ENCODE measurements around the gene POLRMT.
"Not testable (repeated sequence)": the region's sequence is repeated elsewhere in the genome, so short reads cannot be mapped to it uniquely, and the experiment has no call there.

The POLRMT gene

DNA sequence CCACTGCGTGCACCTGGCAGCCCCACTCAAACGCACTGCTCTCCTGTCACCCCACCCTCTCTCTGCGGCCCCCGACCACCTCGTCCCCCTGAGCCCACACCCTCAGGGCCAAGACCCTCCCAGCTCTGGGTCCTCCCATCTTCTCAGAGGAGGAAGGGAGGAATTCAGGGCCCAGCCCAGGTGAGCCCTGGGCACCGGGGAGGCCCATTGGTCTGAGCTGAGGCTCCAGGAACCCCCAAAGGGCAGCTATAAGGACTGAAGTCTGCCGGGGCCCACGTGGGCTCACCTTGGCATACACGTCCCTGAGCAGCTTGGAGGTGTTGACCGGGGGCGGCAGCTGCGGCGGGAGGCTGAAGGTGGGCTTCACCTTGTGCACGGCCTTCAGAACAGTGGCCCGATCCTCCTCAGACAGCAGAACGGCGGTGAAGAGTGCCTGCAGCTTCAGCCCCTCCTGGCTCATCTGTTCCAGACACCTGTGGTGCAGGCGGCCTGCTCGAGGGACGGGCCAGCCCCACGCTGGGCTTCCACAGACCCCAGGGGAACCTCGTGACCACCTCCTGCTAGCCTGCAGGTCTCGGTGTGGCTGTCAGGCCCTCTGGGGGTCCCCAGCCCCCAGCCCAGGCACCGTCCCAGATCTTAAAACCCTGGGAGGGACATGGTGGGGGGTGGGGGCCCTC lies 8.8 kb downstream of the POLRMT start:
- DNase-seq, result no peak

DNA sequence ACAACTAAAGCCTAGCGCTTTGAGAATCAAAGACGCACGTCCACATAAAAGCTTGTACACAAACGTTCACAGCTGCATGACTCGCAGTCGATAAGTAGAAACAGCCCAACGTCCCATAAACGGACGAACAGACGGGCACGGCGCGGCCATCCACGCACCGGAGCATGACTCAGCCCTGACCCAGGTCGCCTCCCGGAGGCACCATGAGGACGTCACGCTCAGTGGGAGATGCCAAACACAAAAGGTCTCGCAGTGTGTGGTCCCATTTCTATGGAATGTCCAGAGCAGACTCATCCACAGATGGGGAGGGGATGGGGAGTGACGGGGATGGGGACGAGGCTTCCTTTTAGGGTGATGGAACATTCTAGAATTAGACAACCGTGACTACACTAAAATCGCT lies 9.4 kb downstream of the POLRMT start:
- peak; percentile 92 for DNase-seq

DNA sequence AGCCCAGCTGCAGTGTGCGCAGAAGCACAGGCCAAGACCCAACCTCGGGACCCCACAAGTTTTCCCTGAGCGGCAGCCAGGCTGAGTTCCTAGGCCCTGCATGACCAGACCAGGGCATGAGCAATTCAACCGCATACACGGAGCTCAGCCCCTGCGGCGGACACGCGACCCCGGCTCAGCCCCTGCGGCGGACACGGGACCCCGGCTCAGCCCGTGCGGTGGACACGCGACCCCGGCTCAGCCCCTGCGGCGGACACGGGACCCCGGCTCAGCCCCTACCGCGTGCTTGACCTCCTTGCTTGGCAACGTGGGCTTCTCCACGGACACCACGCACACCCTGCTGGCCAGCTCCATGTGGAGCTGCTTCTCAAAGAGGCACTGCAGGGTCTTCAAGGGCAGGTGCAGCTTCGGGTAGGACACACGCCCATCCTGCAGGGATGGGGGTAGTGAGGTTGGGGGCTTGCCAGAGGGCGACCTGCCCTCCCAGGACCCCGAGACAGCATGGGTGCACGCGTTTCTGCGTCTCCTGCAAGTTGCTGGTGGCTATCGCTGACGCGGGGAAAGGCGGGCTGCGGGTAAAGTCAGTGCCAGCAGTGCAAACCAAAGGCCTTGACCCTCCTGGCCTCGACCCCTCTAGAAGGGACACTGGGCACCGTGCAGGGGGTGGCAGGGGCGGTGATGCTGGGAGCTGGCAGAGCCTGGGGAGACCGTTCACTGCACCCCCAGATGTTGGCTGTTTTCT lies 10.0 kb downstream of the POLRMT start:
- no peak for DNase-seq

DNA sequence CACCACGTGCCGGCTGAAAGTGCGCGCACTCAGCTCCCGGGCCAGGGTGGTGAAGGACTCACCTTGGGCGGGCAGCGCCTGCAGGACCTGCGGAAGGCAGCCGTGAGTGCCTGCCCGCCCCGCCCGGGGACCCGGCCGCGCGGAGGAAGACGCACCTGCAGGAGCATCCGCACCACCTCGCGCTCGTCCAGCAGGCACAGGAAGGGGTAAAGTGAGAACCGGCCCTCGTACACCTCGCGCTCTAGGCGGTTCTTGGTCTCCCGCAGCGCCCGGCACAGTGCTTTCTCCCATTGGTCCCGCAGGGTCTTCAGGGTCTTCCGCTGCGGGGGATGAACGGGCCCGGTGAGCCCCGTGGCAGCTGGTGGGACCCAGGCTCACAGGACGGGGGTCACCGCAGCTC lies 10.7 kb downstream of the POLRMT start:
- DNase-seq, result no peak

DNA sequence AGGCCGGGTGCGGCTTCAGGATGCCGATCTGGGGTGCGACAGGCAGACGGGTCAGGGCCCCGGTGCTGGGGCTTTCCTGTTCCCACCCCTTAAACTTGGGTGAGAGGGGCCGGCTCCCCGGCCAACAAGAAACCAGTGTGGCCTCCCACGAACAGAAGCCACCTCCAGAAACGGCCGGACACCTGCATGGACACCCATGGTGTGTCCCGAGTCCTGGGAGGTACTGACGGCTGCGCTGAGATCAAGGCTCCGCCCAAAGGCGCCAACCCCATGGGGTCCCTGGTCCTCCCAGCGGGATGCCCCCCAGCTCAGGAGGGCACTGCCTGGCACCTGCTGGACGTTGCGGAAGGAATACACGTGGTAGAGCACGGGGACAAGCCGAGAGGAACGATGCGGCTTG lies 11.5 kb downstream of the POLRMT start:
- no peak for DNase-seq

DNA sequence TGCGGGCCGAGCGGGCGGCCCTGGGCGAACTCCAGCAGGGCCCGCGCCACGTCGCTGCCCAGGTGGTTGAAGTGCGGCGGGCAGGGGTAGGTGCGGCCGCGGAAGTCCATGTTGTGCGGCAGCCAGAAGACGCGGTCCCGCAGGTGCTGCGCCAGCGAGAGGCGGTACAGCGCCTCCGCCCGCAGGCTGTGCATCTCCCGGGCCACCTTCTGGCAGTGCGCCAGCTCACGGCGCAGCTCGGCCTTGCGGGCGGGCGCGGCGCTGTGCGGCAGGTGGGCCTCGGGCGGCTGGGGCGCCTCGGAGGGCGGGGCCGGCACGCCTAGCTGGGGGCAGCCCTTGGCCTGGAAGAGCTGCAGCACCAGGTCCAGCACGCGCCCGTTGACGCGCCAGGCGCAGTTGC lies 12.1 kb downstream of the POLRMT start:
- DNase-seq, result not testable (repeated sequence)

DNA sequence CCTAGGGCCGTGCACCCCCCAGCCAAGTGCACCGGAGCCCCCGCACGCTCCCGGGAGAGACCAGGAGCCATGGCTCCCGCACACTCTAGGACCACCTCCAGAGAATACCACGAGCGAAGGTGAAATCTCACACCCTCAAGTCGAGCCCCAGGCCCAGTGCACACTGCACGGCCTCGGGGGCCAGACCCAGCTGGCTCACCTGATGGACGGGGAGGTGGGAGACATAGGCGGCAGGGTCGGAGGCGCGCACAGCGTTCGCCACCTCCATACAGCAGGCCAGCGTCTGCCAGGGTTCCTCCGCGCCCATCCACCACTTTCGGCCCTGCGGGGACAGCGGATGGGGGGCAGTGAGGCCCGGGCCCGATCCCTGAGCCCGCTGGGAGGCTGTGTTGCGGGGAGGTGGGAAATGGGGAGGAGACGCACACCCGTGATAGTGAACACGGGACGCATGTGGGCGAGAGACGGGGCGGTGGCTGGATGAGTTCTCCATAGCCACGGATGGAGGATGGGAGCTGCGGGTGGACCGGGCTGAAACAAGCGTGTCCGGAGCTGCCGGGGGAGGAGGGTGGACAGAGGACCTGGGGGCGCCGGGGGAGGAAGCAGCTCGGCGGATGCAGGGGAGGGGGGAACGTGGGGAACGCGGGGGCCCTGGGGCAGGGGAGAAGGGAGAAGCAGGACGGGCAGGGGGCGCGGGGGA lies 13.0 kb downstream of the POLRMT start:
- no peak for DNase-seq

DNA sequence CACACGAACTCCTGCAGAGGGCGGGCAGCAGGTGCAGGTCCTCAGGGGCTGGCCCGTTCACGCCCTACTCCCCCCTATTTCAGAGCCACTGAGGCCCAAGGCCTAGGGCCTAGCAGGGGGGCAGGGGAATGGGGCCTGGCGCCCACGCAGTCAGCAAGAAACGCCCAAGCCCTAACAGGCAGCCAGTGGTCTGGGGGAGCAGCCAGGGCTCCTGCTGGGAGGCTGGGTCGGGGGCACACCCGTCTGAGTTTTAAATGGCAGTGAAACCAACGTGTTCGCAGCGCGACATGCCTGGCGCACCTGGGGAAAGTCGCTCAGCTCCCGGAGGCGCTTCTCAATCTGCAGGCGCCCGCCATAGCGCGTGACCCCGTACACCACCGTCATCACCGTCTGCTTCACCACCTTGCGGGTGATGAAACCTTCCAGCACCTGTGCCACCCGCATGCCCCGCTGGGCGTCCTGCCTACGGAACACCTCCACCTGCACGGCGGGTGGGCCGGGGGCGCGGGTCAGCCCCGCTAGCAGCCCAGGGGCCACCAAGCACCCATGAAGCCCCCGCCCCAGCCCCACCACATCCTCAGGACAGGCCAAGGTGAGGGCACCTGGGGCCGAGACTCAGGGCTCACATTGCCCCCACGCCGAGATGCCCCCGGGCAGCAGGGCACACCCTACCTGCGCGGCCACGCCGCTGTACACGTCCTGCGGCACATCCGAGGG lies 13.9 kb downstream of the POLRMT start:
- no peak for DNase-seq

DNA sequence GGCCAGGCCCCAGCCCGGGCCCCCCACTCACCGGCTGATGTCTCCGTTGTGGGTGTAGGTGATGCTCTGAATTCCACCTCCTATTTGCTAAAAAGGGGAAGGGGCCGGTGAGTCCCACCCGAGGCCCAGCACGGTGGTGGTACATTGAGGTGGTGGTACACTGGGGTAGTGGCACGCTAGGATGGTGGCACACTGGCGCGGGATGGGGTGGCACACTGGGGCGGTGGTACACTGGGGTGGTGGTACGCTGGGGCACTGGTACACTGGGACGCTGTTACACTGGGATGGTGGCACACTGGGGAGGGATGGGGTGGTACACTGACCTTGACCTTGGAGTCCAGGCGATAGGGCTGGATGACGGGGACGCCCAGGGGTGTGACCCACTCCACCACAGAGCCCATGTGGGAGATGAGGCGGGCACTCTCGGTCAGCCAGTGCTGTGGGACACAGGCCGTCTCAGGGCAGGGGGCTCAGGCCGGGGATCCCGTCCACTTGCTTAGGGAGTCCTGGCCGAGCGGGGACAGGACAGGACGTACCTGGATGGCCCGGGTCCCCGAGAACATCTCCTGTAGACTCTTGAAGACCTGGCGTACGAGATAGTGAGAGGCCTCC lies 14.6 kb downstream of the POLRMT start:
- no peak for DNase-seq

DNA sequence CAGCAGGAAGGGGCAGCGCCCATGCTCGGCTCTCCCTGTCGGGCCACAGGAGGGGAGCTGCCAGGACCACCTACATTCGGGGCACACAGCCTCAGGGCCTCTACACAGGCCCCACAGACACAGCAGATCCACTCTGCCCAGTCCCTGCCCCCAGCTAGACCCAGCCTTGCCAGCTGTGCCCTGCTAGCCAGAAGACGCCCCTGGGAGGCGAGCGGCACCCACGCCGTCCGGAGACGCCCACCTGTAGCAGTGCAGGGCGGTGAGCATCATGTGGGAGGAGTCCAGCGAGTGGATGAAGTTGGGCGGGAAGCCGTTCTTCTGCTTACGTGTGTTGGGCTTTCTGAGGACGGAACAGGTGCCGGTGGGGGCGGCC lies 15.1 kb downstream of the POLRMT start:
- no peak for DNase-seq

DNA sequence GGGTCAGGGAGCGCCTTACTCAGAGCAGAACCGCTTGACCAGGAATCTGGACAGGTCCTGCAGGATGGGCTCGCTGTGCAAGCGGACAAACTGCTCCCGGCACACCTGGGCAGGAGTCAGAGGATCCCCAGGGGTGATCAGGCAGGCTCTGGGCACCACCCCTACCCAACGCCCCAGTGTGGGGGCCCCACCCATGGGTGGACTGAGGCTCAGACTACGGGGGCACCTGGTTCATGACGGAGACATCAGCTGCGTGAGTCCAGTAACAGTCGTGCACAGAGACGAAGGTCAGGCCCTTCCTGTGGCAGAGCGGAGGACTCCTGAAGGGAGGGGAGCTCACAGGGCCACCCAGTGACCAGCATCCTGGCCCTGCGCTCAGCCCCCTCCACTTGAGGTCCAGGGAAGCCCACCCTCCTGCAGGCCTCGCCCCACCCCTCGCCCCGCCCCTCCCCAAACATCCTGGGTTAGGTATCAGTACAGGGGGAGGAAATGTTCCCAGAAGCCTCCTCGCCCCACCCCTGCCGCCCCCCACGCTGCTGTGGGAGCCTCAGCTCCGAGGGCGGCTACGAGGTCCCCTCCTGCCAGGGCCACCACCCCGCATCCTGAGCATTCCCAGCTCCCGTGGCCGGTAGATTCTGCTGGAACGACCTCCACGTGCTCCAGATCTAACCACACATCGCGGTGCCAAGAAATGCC lies 15.6 kb downstream of the POLRMT start:
- DNase-seq, result no peak

DNA sequence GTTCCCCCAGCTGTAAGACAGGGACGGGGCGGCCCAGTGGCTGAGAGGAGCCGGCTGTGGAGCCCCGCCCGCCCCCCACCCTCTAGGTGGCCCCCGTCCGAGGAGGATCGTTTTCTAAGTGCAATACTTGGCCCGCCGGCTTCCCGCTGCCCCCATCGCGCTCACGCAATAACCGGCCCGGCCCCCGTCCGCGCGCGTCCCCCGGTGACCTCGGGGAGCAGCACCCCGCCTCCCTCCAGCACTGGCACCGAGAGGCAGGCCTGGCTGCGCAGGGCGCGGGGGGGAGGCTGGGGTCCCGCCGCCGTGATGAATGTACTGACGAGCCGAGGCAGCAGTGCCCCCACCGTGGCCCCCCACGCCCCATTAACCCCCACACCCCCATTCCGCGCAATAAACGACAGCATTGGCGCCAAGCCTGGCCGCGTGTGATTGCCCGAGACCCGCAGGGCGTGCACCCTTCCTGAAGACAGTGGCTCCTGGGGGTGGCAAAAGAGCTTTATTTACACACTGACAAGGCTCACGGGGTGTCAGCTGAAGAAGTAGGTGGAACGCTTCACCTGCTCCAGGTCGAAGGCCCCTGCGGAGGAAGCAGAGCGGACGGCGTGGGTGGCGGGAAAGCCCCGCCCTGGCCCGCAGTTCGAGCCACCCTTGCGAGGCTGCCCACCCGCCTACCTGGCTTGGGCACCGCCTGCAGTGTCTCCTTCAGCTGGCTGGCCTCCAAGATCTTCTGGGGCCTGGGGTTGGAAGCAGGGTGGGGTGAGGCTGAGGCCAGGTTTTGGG lies 16.4 kb downstream of the POLRMT start:
- DNase-seq, result no peak

DNA sequence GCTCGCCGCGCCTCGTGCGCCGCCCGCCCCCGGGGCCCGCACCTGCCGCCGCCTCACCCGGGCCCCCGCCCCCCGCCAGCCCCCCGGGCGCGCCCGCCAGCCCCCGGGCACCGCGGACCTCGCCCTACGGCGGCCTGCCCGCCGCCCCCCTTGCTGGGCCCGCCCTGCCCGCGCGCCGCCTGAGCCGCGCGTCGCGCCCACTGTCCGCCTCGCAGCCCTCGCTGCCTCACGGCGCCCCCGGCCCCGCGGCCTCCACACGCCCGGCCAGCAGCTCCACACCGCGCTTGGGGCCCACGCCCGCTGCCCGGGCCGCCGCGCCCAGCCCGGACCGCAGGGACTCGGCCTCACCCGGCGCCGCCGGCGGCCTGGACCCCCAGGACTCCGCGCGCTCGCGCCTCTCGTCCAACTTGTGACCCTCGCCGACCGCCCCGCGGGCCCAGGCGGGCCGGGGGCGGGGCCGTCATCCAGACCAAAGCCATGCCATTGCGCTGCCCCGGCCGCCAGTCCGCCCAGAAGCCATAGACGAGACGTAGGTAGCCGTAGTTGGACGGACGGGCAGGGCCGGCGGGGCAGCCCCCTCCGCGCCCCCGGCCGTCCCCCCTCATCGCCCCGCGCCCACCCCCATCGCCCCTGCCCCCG lies 17.2 kb downstream of the POLRMT start:
- no peak for DNase-seq

DNA sequence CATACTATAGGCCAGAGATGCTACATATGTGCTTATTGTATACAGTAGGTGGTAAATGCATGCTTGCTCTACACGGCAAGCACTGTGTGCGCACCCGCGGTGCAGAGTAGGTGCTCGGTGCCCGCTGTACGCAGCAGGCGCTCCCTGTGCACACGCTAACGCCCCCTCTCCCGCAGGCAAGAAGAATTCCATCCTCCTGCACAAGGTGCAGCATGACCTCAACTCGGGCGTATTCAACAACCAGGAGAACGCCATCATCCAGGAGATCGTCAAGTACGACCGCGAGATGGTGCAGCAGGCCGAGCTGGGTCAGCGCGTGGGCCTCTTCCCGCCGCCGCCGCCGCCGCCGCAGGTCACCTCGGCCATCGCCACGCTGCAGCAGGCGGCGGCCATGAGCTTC lies 17.7 kb downstream of the POLRMT start:
- no peak for DNase-seq

DNA sequence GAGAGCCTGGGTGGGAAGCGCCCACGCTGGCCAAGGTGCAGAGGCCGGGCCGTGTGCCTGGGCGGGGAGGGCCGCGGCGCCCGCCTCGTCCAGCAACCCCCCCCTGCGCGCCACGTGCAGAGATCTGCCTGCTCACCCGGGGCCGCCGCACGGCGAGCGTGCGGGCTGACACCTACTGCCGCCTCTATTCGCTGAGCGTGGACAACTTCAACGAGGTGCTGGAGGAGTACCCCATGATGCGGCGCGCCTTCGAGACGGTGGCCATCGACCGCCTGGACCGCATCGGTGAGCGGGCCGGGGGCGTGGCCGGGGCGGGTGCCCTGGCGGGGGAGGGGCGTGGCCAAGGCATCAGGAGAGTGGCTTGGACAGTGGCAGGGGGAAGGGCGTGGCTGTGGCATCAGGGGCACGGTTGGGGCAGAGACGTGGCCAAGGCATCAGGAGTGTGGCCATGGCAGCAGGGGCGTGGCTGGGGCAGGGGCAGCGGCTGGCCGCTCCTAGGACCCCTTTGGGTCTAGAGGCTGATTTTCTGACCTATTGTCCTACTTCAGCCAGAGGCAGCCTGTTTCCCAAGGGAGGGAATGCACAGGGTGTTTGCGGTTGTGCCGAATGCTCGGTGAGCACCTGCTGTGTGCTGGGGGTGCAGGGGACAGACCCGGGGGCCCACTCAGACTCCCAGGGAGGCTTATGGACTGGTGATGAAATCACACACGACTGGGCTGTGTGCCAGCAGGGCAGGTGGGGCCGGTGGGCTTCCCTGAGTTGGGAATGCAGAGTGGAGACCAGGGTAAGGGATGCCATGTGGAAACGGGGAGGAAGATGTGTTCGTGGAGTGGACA lies 19.4 kb downstream of the POLRMT start:
- DNase-seq, result no peak

DNA sequence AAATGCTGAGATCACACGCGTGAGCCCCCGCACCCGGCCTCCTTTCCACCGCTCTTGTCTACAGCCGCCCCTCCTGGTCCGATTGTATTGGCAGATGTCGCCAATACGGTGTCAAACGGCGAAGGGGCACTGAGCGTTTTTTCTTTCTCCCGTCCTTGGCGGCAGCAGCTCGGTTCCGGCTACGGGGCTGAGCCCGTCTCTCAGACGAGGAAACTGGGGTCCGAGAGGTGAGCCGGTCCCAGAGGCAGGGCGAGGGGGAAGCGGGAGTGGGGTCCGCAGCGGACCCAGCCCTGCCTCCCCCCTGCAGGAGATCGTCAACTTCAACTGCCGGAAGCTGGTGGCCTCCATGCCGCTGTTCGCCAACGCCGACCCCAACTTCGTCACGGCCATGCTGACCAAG lies 20.4 kb downstream of the POLRMT start:
- DNase-seq, result no peak

DNA sequence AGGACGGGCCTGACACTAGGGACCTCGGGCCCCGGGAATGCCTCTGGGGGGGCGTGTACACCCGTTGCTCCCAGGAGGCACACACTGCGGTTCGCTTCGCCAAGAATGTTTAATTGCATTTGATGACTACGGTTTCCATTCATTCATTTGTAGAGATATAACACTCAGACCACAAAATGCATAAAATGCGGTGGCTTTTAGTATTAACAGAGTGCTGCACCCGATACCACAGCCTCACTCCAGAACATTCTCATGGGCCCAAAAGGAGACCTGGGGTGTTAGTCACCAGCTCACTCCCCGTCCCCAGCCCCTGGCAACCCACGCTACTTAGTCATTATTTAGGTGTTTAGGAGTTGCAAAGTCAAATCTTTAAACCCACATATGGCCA lies 21.9 kb downstream of the POLRMT start:
- peak; percentile 98 for DNase-seq

DNA sequence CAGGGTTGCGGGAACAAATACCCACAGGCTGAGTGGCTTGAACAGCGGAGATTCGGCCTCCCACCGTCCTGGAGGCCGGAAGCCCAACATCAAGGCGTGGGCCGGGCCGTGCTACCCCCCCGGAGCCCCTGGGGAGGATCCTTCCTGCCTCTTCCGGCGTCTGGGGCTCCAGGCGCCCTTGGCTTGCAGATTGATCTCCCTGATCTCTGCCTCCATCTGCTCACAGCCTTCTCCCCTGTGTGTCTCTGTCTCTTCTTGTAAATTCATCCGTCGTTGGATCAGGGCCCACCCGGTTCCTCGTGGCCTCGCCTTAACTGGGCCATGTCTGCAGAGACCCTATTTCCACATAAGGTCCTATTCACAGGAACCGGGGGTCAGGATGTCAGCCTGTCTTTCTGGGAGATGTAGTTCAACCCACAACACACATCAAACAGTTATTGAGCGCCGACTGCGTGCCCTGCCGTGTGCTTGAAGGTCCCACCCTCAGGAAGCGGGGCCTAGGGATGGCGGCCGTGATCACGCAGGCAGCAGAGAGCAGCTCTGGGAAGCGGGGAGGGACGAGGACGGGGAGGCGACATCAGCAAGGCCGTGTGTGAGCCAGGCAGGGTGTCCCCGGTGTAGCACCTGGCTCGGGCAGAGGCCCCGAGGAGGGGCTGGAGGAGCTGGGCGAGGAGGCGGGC lies 22.4 kb downstream of the POLRMT start:
- peak; percentile 93 for DNase-seq

DNA sequence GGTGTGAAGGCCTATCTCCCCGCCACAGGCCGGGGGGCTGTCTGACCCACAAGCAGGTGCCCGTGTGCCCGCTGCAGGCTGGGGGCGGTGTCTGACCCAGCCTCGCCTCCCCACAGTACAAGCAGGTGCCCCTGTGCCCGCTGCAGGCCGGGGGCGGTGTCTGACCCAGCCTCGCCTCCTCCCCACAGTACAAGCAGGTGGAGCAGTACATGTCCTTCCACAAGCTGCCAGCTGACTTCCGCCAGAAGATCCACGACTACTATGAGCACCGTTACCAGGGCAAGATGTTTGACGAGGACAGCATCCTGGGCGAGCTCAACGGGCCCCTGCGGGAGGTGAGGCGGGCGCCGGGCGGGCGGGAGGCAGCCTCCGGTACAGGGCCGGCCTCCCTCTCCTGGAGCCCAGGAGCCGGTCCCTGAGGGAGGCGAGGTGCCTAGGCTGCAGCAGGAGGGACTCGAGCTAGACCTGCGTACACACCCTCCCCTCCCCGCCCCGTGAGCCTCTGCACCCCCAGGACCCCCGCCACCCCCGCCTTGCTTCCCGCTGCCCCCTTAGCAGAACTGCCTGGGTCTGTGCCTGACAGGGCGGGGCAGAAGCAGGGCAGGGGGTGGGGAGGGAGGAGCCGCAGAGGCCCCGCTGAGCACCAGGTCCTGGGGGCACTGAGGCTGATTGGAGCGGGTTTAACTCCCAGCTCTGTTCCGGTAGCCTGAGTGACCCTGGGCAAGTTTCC lies 23.1 kb downstream of the POLRMT start:
- no peak for DNase-seq

Data from fibroblast of upper back skin (primary cell).